Naive B cell (primary cell): ENCODE data around the gene VAPA. TPM values are rescaled to one million over a fixed set of nuclear protein-coding genes. Genes with fewer than 3 reads are reported as not detected.
A peak's percentile ranks its signal among the peaks of the same experiment; 100 is the strongest.

Experiments
- ATAC-seq, 2 donors: fragments of 150-1000 bp; cut with Tn5 transposase; 2 replicates each; pipeline ENCODE4 v1.10.0; 2021; ENCODE audit warnings: low read depth in 2 of 2, mild to moderate bottlenecking in 2 of 2, moderate library complexity in 2 of 2
- DNase-seq: peaks from one replicate; pipeline ENCODE4 v3.0.0; 2022
- H3K27ac Mint-ChIP-seq, 6 donors: one replicate each; pipeline ENCODE4 v1.8.0; 2020 to 2022; ENCODE audit warnings: mild to moderate bottlenecking in 6 of 6, mixed read lengths in 6 of 6, moderate library complexity in 5 of 6, inconsistent platforms in 2 of 6
- H3K27me3 Mint-ChIP-seq, 3 donors: one replicate each; pipeline ENCODE4 v1.8.0; 2021 to 2022; ENCODE audit warnings: mixed read lengths in 3 of 3, mild to moderate bottlenecking in 1 of 3
- H3K36me3 Mint-ChIP-seq, 2 donors: one replicate each; pipeline ENCODE4 v1.8.0; 2020 to 2022; ENCODE audit warnings: mixed read lengths in 2 of 2, inconsistent platforms in 1 of 2, mild to moderate bottlenecking in 1 of 2
- H3K4me1 Mint-ChIP-seq, 3 donors: one replicate each; pipeline ENCODE4 v1.8.0; 2020 to 2022; ENCODE audit warnings: mixed read lengths in 3 of 3, inconsistent platforms in 1 of 3, mild to moderate bottlenecking in 1 of 3, moderate library complexity in 1 of 3
- H3K4me3 Mint-ChIP-seq, 8 donors: one replicate each; pipeline ENCODE4 v1.8.0; 2020 to 2022; ENCODE audit warnings: mild to moderate bottlenecking in 8 of 8, mixed read lengths in 8 of 8, moderate library complexity in 8 of 8, inconsistent platforms in 2 of 8
- H3K9me3 Mint-ChIP-seq, 7 donors: one replicate each; pipeline ENCODE4 v1.8.0; 2020 to 2022; ENCODE audit warnings: mixed read lengths in 7 of 7, mild to moderate bottlenecking in 5 of 7, inconsistent platforms in 2 of 7, moderate library complexity in 1 of 7
- polyA plus RNA-seq, 6 donors: library from polyadenylated mRNA; unstranded; fragments of 300-500 nt; fragmentation: Illumina TruSeq; gene quantifications; one replicate each; pipeline ENCODE4 v1.2.3, GENCODE V29; 2021; ENCODE audit warnings: low read depth in 6 of 6

Gene VAPA, protein sequence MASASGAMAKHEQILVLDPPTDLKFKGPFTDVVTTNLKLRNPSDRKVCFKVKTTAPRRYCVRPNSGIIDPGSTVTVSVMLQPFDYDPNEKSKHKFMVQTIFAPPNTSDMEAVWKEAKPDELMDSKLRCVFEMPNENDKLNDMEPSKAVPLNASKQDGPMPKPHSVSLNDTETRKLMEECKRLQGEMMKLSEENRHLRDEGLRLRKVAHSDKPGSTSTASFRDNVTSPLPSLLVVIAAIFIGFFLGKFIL
- 100 to 1,000 TPM; 240 to 309 (median 258) TPM for polyA plus RNA-seq

- H3K4me1 Mint-ChIP-seq, result peaks cover 17 to 26% (median 25%) of the 10 kb centered on the region in 3 donors
- peaks cover 8 to 12% (median 8%) of the 10 kb centered on the region in 3 donors for H3K27me3 Mint-ChIP-seq
- peak within 1 kb of the TSS; percentile 85 to 99 (median 94) for H3K4me3 Mint-ChIP-seq
- DNase-seq (peak; percentile 96), ATAC-seq (peak; percentile 77 to 79)
- peak within 1 kb of the TSS; percentile 90 to 97 (median 96) for H3K27ac Mint-ChIP-seq
- no peaks in the 10 kb centered on the region for H3K36me3 Mint-ChIP-seq
- peaks cover 0 to 2% (median 0%) of the 10 kb centered on the region in 7 donors for H3K9me3 Mint-ChIP-seq
Measured at GRCh38 chr18:9913526-9914333, at the start of gene VAPA. TSS of gene VAPA (plus strand) at chr18:9914016. CDS start at chr18:9914257, 241 bp downstream.

- Mint-ChIP-seq H3K9me3 (peaks cover 11 to 33% (median 17%) of the 10 kb centered on the region in 7 donors), H3K27me3 (peaks cover 8 to 29% (median 17%) of the 10 kb centered on the region in 3 donors), H3K4me3 (no peak overlapping the region), H3K27ac (peak overlapping the region in 2 of 6 donors; percentile 68 to 80), H3K4me1 (peaks cover 0 to 7% (median 4%) of the 10 kb centered on the region in 3 donors), H3K36me3 (peaks cover 0 to 18% of the 10 kb centered on the region in 2 donors)
- no peak for DNase-seq
- no peak for ATAC-seq
Measured at GRCh38 chr18:9865764-9866490, 47.9 kb upstream of the VAPA start.

GRCh38 chr18:9866627-9867026, 47.2 kb upstream of the VAPA start:
- H3K9me3 Mint-ChIP-seq, result peaks cover 11 to 33% (median 17%) of the 10 kb centered on the region in 7 donors
- H3K36me3 Mint-ChIP-seq, result peaks cover 0 to 18% of the 10 kb centered on the region in 2 donors
- H3K4me1 Mint-ChIP-seq, result peaks cover 0 to 7% (median 4%) of the 10 kb centered on the region in 3 donors
- H3K27me3 Mint-ChIP-seq, result peaks cover 12 to 29% (median 24%) of the 10 kb centered on the region in 3 donors
- H3K27ac Mint-ChIP-seq, result peak overlapping the region in 1 of 6 donors; percentile 68
- no peak overlapping the region for H3K4me3 Mint-ChIP-seq
- DNase-seq (no peak), ATAC-seq (no peak)

- Mint-ChIP-seq H3K4me3 (no peak overlapping the region), H3K9me3 (peaks cover 11 to 33% (median 17%) of the 10 kb centered on the region in 7 donors), H3K27me3 (peaks cover 12 to 29% (median 25%) of the 10 kb centered on the region in 3 donors), H3K27ac (no peak overlapping the region), H3K4me1 (peaks cover 0 to 7% (median 4%) of the 10 kb centered on the region in 3 donors), H3K36me3 (peaks cover 0 to 18% of the 10 kb centered on the region in 2 donors)
- ATAC-seq (no peak), DNase-seq (no peak)
Measured at GRCh38 chr18:9867071-9867594, 46.7 kb upstream of the VAPA start.

- Mint-ChIP-seq H3K27ac (no peak overlapping the region), H3K4me3 (no peak overlapping the region)
- ATAC-seq, result no peak
Measured at GRCh38 chr18:9868857-9869714, 44.7 kb upstream of the VAPA start.

GRCh38 chr18:9869715-9870430, 43.9 kb upstream of the VAPA start:
- DNase-seq (no peak), ATAC-seq (no peak)
- Mint-ChIP-seq H3K4me1 (peaks cover 0 to 4% (median 0%) of the 10 kb centered on the region in 3 donors), H3K27me3 (peaks cover 12 to 30% (median 27%) of the 10 kb centered on the region in 3 donors), H3K27ac (no peak overlapping the region), H3K4me3 (no peak overlapping the region), H3K36me3 (peaks cover 0 to 18% of the 10 kb centered on the region in 2 donors), H3K9me3 (peaks cover 11 to 30% (median 17%) of the 10 kb centered on the region in 7 donors)

More at GRCh38 chr18:9868857-9869714, 44.7 kb upstream of the VAPA start:
- Mint-ChIP-seq H3K36me3 (peaks cover 0 to 18% of the 10 kb centered on the region in 2 donors), H3K4me1 (peaks cover 0 to 4% (median 0%) of the 10 kb centered on the region in 3 donors), H3K9me3 (peaks cover 11 to 33% (median 17%) of the 10 kb centered on the region in 7 donors), H3K27me3 (peaks cover 12 to 29% (median 25%) of the 10 kb centered on the region in 3 donors)
- no peak for DNase-seq

- ATAC-seq, result no peak
- Mint-ChIP-seq H3K27me3 (peaks cover 12 to 31% (median 31%) of the 10 kb centered on the region in 3 donors), H3K36me3 (peaks cover 0 to 14% of the 10 kb centered on the region in 2 donors), H3K27ac (no peak overlapping the region), H3K4me3 (no peak overlapping the region), H3K9me3 (peaks cover 7 to 23% (median 15%) of the 10 kb centered on the region in 7 donors), H3K4me1 (peaks cover 0 to 4% (median 0%) of the 10 kb centered on the region in 3 donors)
- no peak for DNase-seq
Measured at GRCh38 chr18:9870431-9871008, 43.3 kb upstream of the VAPA start.

DNA sequence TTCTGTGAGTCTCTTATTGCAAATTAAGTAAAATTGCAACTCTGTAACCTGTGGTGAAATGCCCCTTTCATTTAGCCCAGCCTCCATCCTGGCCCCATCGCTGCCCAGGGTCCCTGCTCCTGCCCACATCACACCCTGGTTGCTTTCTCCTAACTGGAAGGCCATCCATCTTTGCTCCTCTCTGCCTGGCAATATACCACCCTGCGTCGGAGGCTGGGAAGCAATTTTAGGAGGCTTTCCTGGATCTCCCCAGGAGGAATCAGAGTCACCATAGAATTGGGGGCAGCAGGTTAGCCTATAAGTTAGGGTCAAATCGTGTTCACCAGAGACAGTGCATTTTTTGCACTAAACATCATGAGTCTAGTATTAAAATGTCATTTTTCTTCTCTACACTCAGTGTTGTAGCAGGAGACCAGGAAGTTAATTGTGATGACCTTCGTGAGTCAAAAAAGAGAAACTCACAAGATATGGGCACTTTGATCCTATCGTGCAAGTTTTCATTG, 42.5 kb upstream of the VAPA start:
- peak overlapping the region in 2 of 6 donors; percentile 5 to 58 for H3K27ac Mint-ChIP-seq
- peaks cover 0 to 4% (median 0%) of the 10 kb centered on the region in 3 donors for H3K4me1 Mint-ChIP-seq
- peaks cover under 1 to 16% (median 7%) of the 10 kb centered on the region in 7 donors for H3K9me3 Mint-ChIP-seq
- no peak for ATAC-seq
- peaks cover 15 to 27% (median 25%) of the 10 kb centered on the region in 3 donors for H3K27me3 Mint-ChIP-seq
- DNase-seq, result no peak
- peaks cover 0 to 6% of the 10 kb centered on the region in 2 donors for H3K36me3 Mint-ChIP-seq
- no peak overlapping the region for H3K4me3 Mint-ChIP-seq

DNA sequence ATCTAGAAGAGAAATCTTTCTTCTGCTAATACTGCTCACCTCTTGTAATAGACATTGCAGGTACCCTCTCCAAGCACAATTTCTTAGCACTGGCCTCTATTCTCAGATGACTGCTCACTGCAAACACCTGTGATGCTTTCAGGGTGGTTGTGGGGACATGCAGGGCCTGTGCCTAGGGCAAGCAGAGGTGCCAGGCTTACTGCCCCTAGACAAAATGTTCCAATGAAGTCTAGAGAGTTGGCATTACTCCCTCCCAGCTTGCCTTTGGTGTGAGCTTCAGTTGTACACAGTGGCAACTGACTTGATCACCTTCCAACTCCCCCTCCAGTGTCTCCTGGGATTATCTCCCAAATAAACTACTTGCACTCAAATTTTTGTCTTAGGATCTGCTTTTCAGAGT, 41.0 kb upstream of the VAPA start:
- Mint-ChIP-seq H3K27ac (no peak overlapping the region), H3K4me3 (no peak overlapping the region), H3K4me1 (peaks cover 0 to 4% (median 0%) of the 10 kb centered on the region in 3 donors), H3K36me3 (no peaks in the 10 kb centered on the region), H3K27me3 (peaks cover 16 to 30% (median 23%) of the 10 kb centered on the region in 3 donors), H3K9me3 (peaks cover 0 to 6% (median 0%) of the 10 kb centered on the region in 7 donors)
- ATAC-seq, result no peak
- no peak for DNase-seq

- Mint-ChIP-seq H3K27me3 (peaks cover 18 to 30% (median 19%) of the 10 kb centered on the region in 3 donors), H3K9me3 (no peaks in the 10 kb centered on the region), H3K27ac (no peak overlapping the region), H3K36me3 (no peaks in the 10 kb centered on the region), H3K4me1 (peaks cover 0 to 4% (median 0%) of the 10 kb centered on the region in 3 donors), H3K4me3 (no peak overlapping the region)
- ATAC-seq (no peak), DNase-seq (no peak)
Measured at GRCh38 chr18:9874728-9875127, 39.1 kb upstream of the VAPA start.

GRCh38 chr18:9876212-9876866, 37.5 kb upstream of the VAPA start:
- Mint-ChIP-seq H3K4me1 (no peaks in the 10 kb centered on the region), H3K27me3 (peaks cover 9 to 15% (median 11%) of the 10 kb centered on the region in 3 donors), H3K27ac (no peak overlapping the region), H3K9me3 (no peaks in the 10 kb centered on the region), H3K36me3 (no peaks in the 10 kb centered on the region), H3K4me3 (no peak overlapping the region)
- DNase-seq (no peak), ATAC-seq (no peak)
